Astrocyte (in vitro differentiated cells and primary cell): ENCODE results near the gene CDCA7. TPM values are rescaled to one million over a fixed set of nuclear protein-coding genes. Genes with fewer than 3 reads are reported as not detected.

Experiments
- DNase-seq: peaks from one replicate; pipeline ENCODE4 v3.0.0-alpha.2; 2010; ENCODE audit warnings: low read depth
- FAIRE-seq: peaks from 2 replicates; lab custom pipeline; 2011; peaks lifted over from hg19 to GRCh38; lab: Jason Lieb, UNC
- H2AFZ ChIP-seq: 2 replicates; pipeline ENCODE4 v1.6.0; 2012; ENCODE audit warnings: low read depth, low read length, inconsistent platforms
- H3K27ac ChIP-seq: 2 replicates; pipeline ENCODE4 v1.5.1; 2011; ENCODE audit warnings: low read depth, low read length, inconsistent platforms
- H3K27me3 ChIP-seq: 2 replicates; pipeline ENCODE4 v1.6.0; 2011; ENCODE audit warnings: low read length, inconsistent platforms; ENCODE audit not compliant: insufficient read depth
- H3K36me3 ChIP-seq: 2 replicates; pipeline ENCODE4 v1.5.1; 2011; ENCODE audit warnings: low read length, inconsistent platforms; ENCODE audit not compliant: insufficient read depth
- H3K4me1 ChIP-seq: 2 replicates; pipeline ENCODE4 v1.5.1; 2011; ENCODE audit warnings: low read length, inconsistent platforms; ENCODE audit not compliant: insufficient read depth
- H3K4me2 ChIP-seq: 2 replicates; pipeline ENCODE4 v1.6.0; 2012; ENCODE audit warnings: low read length, inconsistent platforms
- H3K4me3 ChIP-seq: 2 replicates; pipeline ENCODE4 v1.5.1; 2011; ENCODE audit warnings: low read depth, mild to moderate bottlenecking, low read length, inconsistent platforms; ENCODE audit not compliant: insufficient read depth
- H3K79me2 ChIP-seq: 2 replicates; pipeline ENCODE4 v1.6.0; 2012; ENCODE audit warnings: mild to moderate bottlenecking, low read length, inconsistent platforms; ENCODE audit not compliant: insufficient read depth
- H3K9ac ChIP-seq: 2 replicates; pipeline ENCODE4 v1.6.0; 2012; ENCODE audit warnings: mild to moderate bottlenecking, low read length, inconsistent platforms
- H3K9me3 ChIP-seq: 2 replicates; pipeline ENCODE4 v1.5.1; 2012; ENCODE audit warnings: low read depth, mild to moderate bottlenecking, low read length, inconsistent platforms; ENCODE audit not compliant: insufficient read depth
- H4K20me1 ChIP-seq: 2 replicates; pipeline ENCODE4 v1.6.0; 2012; ENCODE audit warnings: low read length, inconsistent platforms; ENCODE audit not compliant: insufficient read depth
- H3K27ac Mint-ChIP-seq: one replicate; pipeline ENCODE4 v1.8.0; 2021; ENCODE audit warnings: mild to moderate bottlenecking, mixed read lengths; ENCODE audit not compliant: unreplicated experiment
- H3K27me3 Mint-ChIP-seq: one replicate; pipeline ENCODE4 v1.8.0; 2021; ENCODE audit warnings: low read depth, mixed read lengths; ENCODE audit not compliant: unreplicated experiment
- H3K36me3 Mint-ChIP-seq: one replicate; pipeline ENCODE4 v1.8.0; 2021; ENCODE audit warnings: low read depth, mixed read lengths; ENCODE audit not compliant: unreplicated experiment
- H3K4me1 Mint-ChIP-seq: one replicate; pipeline ENCODE4 v1.8.0; 2021; ENCODE audit warnings: low read depth, mixed read lengths; ENCODE audit not compliant: unreplicated experiment
- H3K4me3 Mint-ChIP-seq: one replicate; pipeline ENCODE4 v1.8.0; 2021; ENCODE audit warnings: mild to moderate bottlenecking, moderate library complexity, mixed read lengths; ENCODE audit not compliant: unreplicated experiment
- H3K9me3 Mint-ChIP-seq: one replicate; pipeline ENCODE4 v1.8.0; 2021; ENCODE audit warnings: mild to moderate bottlenecking, mixed read lengths; ENCODE audit not compliant: unreplicated experiment
- CTCF ChIP-seq: IDR thresholded peaks from 2 replicates; pipeline ENCODE4 v1.5.1; 2011; ENCODE audit warnings: low read depth, mild to moderate bottlenecking, inconsistent platforms, low read length, moderate library complexity; ENCODE audit not compliant: insufficient read depth
- EZH2 ChIP-seq: IDR thresholded peaks from 2 replicates; pipeline ENCODE4 v1.6.1; 2012; ENCODE audit warnings: mild to moderate bottlenecking, low read length, inconsistent platforms; ENCODE audit not compliant: insufficient read depth
- total RNA-seq: library from RNA; stranded (reverse); gene quantifications from 2 replicates; pipeline ENCODE4 v1.2.1, GENCODE V29; 2021

CDCA7 gene
- total RNA-seq, 1 donor from 2014 or later = 5.3 TPM

GRCh38 chr2:173393186-173393585 is 38.5 kb downstream of the CDCA7 start:
- FAIRE-seq = no peak
- H3K4me2 ChIP-seq = no peak overlapping the region
- Mint-ChIP-seq H3K27me3 (peaks cover 14% of the 10 kb centered on the region), H3K36me3 (no peaks in the 10 kb centered on the region), H3K27ac (no peak overlapping the region), H3K4me3 (no peak overlapping the region), H3K9me3 (no peaks in the 10 kb centered on the region), H3K4me1 (no peaks in the 10 kb centered on the region)
- TF ChIP-seq EZH2 = no peak
- TF ChIP-seq CTCF = no peak
- H3K36me3 ChIP-seq = no peaks in the 10 kb centered on the region
- no peaks in the 10 kb centered on the region for H3K9me3 ChIP-seq
- H3K4me3 ChIP-seq = no peak overlapping the region
- H3K27ac ChIP-seq = no peak overlapping the region
- no peaks in the 10 kb centered on the region for H4K20me1 ChIP-seq
- DNase-seq = no peak
- no peaks in the 10 kb centered on the region for H3K4me1 ChIP-seq
- H3K79me2 ChIP-seq = no peaks in the 10 kb centered on the region
- H3K27me3 ChIP-seq = peaks cover 5% of the 10 kb centered on the region
- no peak overlapping the region for H2AFZ ChIP-seq
- H3K9ac ChIP-seq = no peak overlapping the region

- H3K27ac ChIP-seq = no peak overlapping the region
- no peak for DNase-seq
- peaks cover 5% of the 10 kb centered on the region for H3K27me3 ChIP-seq
- no peaks in the 10 kb centered on the region for H3K79me2 ChIP-seq
- H3K9me3 Mint-ChIP-seq = no peaks in the 10 kb centered on the region
- H3K4me1 Mint-ChIP-seq = no peaks in the 10 kb centered on the region
- no peaks in the 10 kb centered on the region for H3K9me3 ChIP-seq
- no peaks in the 10 kb centered on the region for H4K20me1 ChIP-seq
- H3K36me3 Mint-ChIP-seq = no peaks in the 10 kb centered on the region
- H3K9ac ChIP-seq = no peak overlapping the region
- H3K4me3 Mint-ChIP-seq = no peak overlapping the region
- H3K36me3 ChIP-seq = no peaks in the 10 kb centered on the region
- no peak for FAIRE-seq
- TF ChIP-seq CTCF = no peak
- no peak for TF ChIP-seq EZH2
- no peak overlapping the region for H3K4me2 ChIP-seq
- H2AFZ ChIP-seq = no peak overlapping the region
- peaks cover 13% of the 10 kb centered on the region for H3K27me3 Mint-ChIP-seq
- H3K27ac Mint-ChIP-seq = no peak overlapping the region
- no peaks in the 10 kb centered on the region for H3K4me1 ChIP-seq
- no peak overlapping the region for H3K4me3 ChIP-seq
These were observed 39.0 kb downstream of the CDCA7 start for GRCh38 chr2:173393636-173394035.

GRCh38 chr2:173394091-173394974 is 39.7 kb downstream of the CDCA7 start:
- Histone ChIP-seq H3K4me1 (no peaks in the 10 kb centered on the region), H3K27ac (no peak overlapping the region), H2AFZ (no peak overlapping the region), H3K79me2 (no peaks in the 10 kb centered on the region), H3K9me3 (no peaks in the 10 kb centered on the region), H4K20me1 (no peaks in the 10 kb centered on the region), H3K36me3 (no peaks in the 10 kb centered on the region), H3K9ac (no peak overlapping the region), H3K4me3 (no peak overlapping the region), H3K27me3 (peaks cover 7% of the 10 kb centered on the region), H3K4me2 (no peak overlapping the region)
- Mint-ChIP-seq H3K36me3 (no peaks in the 10 kb centered on the region), H3K27me3 (peaks cover 13% of the 10 kb centered on the region), H3K4me3 (no peak overlapping the region), H3K4me1 (no peaks in the 10 kb centered on the region), H3K9me3 (no peaks in the 10 kb centered on the region), H3K27ac (no peak overlapping the region)
- FAIRE-seq (no peak), DNase-seq (no peak)
- TF ChIP-seq EZH2 (no peak), CTCF (no peak)
